ENCODE results near the gene LMTK2.

Gene LMTK2

GRCh38 chr7:98248156-98248555 lies 141.5 kb downstream of the LMTK2 start:
- Histone ChIP-seq H3K36me3 (ENCODE audit: control insufficient read depth, insufficient read depth, low read length) (peaks cover 8% of the 10 kb centered on the region), H3K9ac (ENCODE audit: low read length) (no peak overlapping the region), H3K27ac (ENCODE audit: low read depth, low read length) (no peak overlapping the region), H3K4me1 (ENCODE audit: control insufficient read depth, insufficient read depth, low read length) (peaks cover 5% of the 10 kb centered on the region), H3K27me3 (ENCODE audit: control insufficient read depth, insufficient read depth, low read length) (no peaks in the 10 kb centered on the region), H3K4me3 (ENCODE audit: low read length) (no peak overlapping the region)

GRCh38 chr7:98249106-98249505 lies 142.4 kb downstream of the LMTK2 start:
- Histone ChIP-seq H3K9ac (ENCODE audit: low read length) (no peak overlapping the region), H3K4me3 (ENCODE audit: low read length) (no peak overlapping the region), H3K36me3 (ENCODE audit: control insufficient read depth, insufficient read depth, low read length) (peaks cover 7% of the 10 kb centered on the region), H3K27ac (ENCODE audit: low read depth, low read length) (no peak overlapping the region), H3K4me1 (ENCODE audit: control insufficient read depth, insufficient read depth, low read length) (peaks cover 5% of the 10 kb centered on the region), H3K27me3 (ENCODE audit: control insufficient read depth, insufficient read depth, low read length) (no peaks in the 10 kb centered on the region)

DNA sequence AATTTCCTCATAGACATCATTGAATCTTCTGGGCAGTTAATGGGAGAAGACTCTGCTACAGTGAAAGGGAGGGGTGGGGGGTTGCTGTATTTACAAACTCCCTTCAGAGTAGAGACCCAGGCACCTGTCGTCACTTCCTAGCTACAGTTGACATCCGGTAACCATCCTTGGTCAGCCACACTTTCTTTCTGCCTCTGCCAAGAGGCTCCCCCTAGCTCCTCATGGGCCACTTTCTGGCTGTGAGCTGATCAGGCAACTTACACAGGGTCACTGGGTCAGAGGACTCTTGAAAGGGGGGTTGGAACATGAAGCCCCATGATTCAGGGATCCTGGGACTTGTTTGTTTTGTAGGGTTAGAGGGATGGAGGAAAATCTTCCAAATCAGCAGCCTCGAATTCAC lies 144.1 kb downstream of the LMTK2 start:
- peaks cover 4% of the 10 kb centered on the region for H3K36me3 ChIP-seq (ENCODE audit: control insufficient read depth, insufficient read depth, low read length)
- no peak overlapping the region for H3K9ac ChIP-seq (ENCODE audit: low read length)
- peaks cover 5% of the 10 kb centered on the region for H3K4me1 ChIP-seq (ENCODE audit: control insufficient read depth, insufficient read depth, low read length)
- H3K4me3 ChIP-seq (ENCODE audit: low read length), result peak overlapping the region; percentile 94
- H3K27ac ChIP-seq (ENCODE audit: low read depth, low read length), result no peak overlapping the region
- no peaks in the 10 kb centered on the region for H3K27me3 ChIP-seq (ENCODE audit: control insufficient read depth, insufficient read depth, low read length)

- no peak overlapping the region for H3K27ac ChIP-seq (ENCODE audit: low read depth, low read length)
- peak overlapping the region; percentile 33 for H3K9ac ChIP-seq (ENCODE audit: low read length)
- no peaks in the 10 kb centered on the region for H3K27me3 ChIP-seq (ENCODE audit: control insufficient read depth, insufficient read depth, low read length)
- peak overlapping the region; percentile 94 for H3K4me3 ChIP-seq (ENCODE audit: low read length)
- peaks cover 4% of the 10 kb centered on the region for H3K36me3 ChIP-seq (ENCODE audit: control insufficient read depth, insufficient read depth, low read length)
- peaks cover 5% of the 10 kb centered on the region for H3K4me1 ChIP-seq (ENCODE audit: control insufficient read depth, insufficient read depth, low read length)
These were observed 144.6 kb downstream of the LMTK2 start for GRCh38 chr7:98251231-98251600.

GRCh38 chr7:98251601-98252424 lies 145.2 kb downstream of the LMTK2 start, which contains the start of gene TECPR1:
Gene TECPR1, minus strand, starts transcription at chr7:98252232. Its CDS starts 6,086 bp downstream, at chr7:98246146.
- H3K4me1 ChIP-seq (ENCODE audit: control insufficient read depth, insufficient read depth, low read length), result peaks cover 5% of the 10 kb centered on the region
- H3K36me3 ChIP-seq (ENCODE audit: control insufficient read depth, insufficient read depth, low read length), result peaks cover 6% of the 10 kb centered on the region
- peak within 1 kb of the TSS; percentile 33 for H3K9ac ChIP-seq (ENCODE audit: low read length)
- peak within 1 kb of the TSS; percentile 94 for H3K4me3 ChIP-seq (ENCODE audit: low read length)
- H3K27me3 ChIP-seq (ENCODE audit: control insufficient read depth, insufficient read depth, low read length), result no peaks in the 10 kb centered on the region
- H3K27ac ChIP-seq (ENCODE audit: low read depth, low read length), result peak within 1 kb of the TSS; percentile 72

GRCh38 chr7:98252425-98253054 lies 145.9 kb downstream of the LMTK2 start:
- peak overlapping the region; percentile 29 for H3K9ac ChIP-seq (ENCODE audit: low read length)
- no peaks in the 10 kb centered on the region for H3K27me3 ChIP-seq (ENCODE audit: control insufficient read depth, insufficient read depth, low read length)
- H3K27ac ChIP-seq (ENCODE audit: low read depth, low read length), result peak overlapping the region; percentile 53
- H3K4me1 ChIP-seq (ENCODE audit: control insufficient read depth, insufficient read depth, low read length), result peaks cover 5% of the 10 kb centered on the region
- H3K36me3 ChIP-seq (ENCODE audit: control insufficient read depth, insufficient read depth, low read length), result peaks cover 10% of the 10 kb centered on the region
- peak overlapping the region; percentile 94 for H3K4me3 ChIP-seq (ENCODE audit: low read length)

DNA sequence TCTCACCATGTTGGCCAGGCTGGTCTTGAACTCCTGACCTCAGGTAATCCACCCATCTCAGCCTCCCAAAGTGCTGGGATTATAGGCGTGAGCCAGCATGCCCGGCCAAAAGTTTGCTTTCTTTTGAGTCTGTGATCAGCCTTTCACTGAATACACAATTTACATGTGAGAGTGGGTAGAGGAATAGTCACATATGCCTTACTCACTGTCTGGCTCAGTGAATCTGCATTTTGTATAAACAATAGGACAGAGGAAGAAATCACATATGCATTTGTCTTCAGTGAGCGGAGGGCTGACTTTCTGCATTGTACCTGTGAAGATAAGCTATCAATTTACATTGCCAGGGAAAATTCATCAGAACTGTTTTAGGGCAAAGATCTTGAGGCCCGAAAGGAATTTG lies 147.9 kb downstream of the LMTK2 start:
- Histone ChIP-seq H3K4me3 (ENCODE audit: low read length) (no peak overlapping the region), H3K36me3 (ENCODE audit: control insufficient read depth, insufficient read depth, low read length) (peaks cover 10% of the 10 kb centered on the region), H3K27me3 (ENCODE audit: control insufficient read depth, insufficient read depth, low read length) (no peaks in the 10 kb centered on the region), H3K9ac (ENCODE audit: low read length) (no peak overlapping the region), H3K27ac (ENCODE audit: low read depth, low read length) (no peak overlapping the region), H3K4me1 (ENCODE audit: control insufficient read depth, insufficient read depth, low read length) (peaks cover 5% of the 10 kb centered on the region)

- Histone ChIP-seq H3K27me3 (ENCODE audit: control insufficient read depth, insufficient read depth, low read length) (no peaks in the 10 kb centered on the region), H3K9ac (ENCODE audit: low read length) (no peak overlapping the region), H3K27ac (ENCODE audit: low read depth, low read length) (no peak overlapping the region), H3K4me1 (ENCODE audit: control insufficient read depth, insufficient read depth, low read length) (peaks cover 5% of the 10 kb centered on the region), H3K4me3 (ENCODE audit: low read length) (no peak overlapping the region), H3K36me3 (ENCODE audit: control insufficient read depth, insufficient read depth, low read length) (peaks cover 10% of the 10 kb centered on the region)
These were observed 148.4 kb downstream of the LMTK2 start for GRCh38 chr7:98254951-98255610.

GRCh38 chr7:98256431-98256830 lies 149.8 kb downstream of the LMTK2 start:
- no peak overlapping the region for H3K27ac ChIP-seq (ENCODE audit: low read depth, low read length)
- peaks cover 3% of the 10 kb centered on the region for H3K4me1 ChIP-seq (ENCODE audit: control insufficient read depth, insufficient read depth, low read length)
- no peaks in the 10 kb centered on the region for H3K27me3 ChIP-seq (ENCODE audit: control insufficient read depth, insufficient read depth, low read length)
- H3K36me3 ChIP-seq (ENCODE audit: control insufficient read depth, insufficient read depth, low read length), result peaks cover 13% of the 10 kb centered on the region
- H3K4me3 ChIP-seq (ENCODE audit: low read length), result no peak overlapping the region
- no peak overlapping the region for H3K9ac ChIP-seq (ENCODE audit: low read length)

- H3K4me1 ChIP-seq (ENCODE audit: control insufficient read depth, insufficient read depth, low read length), result no peaks in the 10 kb centered on the region
- no peak overlapping the region for H3K9ac ChIP-seq (ENCODE audit: low read length)
- H3K4me3 ChIP-seq (ENCODE audit: low read length), result no peak overlapping the region
- peaks cover 16% of the 10 kb centered on the region for H3K36me3 ChIP-seq (ENCODE audit: control insufficient read depth, insufficient read depth, low read length)
- H3K27ac ChIP-seq (ENCODE audit: low read depth, low read length), result no peak overlapping the region
- no peaks in the 10 kb centered on the region for H3K27me3 ChIP-seq (ENCODE audit: control insufficient read depth, insufficient read depth, low read length)
These were observed 151.0 kb downstream of the LMTK2 start for GRCh38 chr7:98257701-98258100.
